ENCODE data around the gene PDE8A.

The PDE8A gene

DNA sequence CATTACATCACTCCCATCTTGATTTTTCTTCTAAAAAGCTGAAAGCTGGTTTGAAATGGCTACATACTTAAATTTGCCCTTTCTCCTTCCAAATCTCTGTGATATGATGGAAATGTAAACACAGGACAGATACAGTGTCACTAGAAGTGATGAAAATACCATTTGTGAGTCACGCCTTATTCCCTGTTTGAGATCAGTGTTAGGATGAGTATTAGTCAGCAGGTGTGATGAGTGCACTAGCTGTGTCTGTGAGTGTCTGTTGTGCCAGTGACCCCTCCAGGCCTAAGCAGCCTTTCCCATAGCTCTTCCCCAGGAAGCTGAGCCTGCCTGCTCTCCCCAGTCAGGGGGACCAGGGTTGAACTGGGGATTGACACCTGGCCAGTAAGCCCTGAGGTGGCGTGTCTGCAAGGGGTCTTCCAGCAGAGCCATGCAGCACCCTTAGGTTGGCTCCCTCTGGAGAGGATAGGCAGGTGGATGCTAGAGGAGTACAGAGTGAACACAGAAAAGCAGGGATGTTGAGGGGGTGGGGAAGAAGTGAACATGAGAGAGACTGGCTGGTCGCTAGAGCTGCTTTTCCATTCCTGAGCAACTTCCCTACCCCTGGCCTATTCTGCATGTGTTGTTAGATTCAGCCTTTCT is 92.0 kb downstream of the PDE8A start:
- no peak for DNase-seq (ENCODE audit: low read depth in 2 of 2)

DNA sequence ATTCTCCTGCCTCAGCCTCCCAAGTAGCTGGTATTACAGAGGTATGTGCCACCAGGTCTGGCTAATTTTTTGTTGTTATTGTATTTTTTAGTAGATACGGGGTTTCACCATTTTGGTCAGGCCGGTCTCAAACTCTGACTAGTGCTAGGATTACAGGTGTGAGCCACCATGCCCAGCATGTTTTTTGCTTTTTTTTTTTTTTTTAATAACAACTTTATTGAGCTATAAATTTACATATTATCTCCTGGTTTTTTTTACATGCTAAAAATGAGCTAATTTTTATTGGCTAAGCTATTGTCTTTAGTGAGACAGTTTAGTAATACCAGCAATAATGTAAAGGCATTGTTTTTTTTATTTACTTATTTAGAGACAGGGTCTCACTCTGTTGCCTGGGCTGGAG is 105.2 kb downstream of the PDE8A start:
- DNase-seq (ENCODE audit: low read depth in 2 of 2) = no peak

DNA sequence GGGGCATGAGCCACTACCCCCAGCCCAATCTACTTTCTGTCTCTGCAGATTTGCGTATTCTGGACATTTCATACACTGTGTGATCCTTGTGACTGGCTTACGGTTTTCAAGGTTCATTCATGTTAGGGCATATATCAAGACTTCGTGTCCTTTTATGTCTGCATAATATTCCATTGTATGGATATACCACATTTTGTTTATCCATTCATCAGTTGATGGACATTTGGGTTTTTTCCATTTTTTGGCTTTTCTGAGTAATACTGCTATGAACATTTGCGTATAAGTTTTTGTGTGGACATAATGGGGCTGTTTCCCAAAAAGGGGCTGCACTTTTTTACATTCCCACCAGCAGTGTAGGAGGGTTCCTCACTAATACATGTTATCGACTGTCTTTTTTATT is 106.6 kb downstream of the PDE8A start:
- no peak for DNase-seq (ENCODE audit: low read depth in 2 of 2)

DNA sequence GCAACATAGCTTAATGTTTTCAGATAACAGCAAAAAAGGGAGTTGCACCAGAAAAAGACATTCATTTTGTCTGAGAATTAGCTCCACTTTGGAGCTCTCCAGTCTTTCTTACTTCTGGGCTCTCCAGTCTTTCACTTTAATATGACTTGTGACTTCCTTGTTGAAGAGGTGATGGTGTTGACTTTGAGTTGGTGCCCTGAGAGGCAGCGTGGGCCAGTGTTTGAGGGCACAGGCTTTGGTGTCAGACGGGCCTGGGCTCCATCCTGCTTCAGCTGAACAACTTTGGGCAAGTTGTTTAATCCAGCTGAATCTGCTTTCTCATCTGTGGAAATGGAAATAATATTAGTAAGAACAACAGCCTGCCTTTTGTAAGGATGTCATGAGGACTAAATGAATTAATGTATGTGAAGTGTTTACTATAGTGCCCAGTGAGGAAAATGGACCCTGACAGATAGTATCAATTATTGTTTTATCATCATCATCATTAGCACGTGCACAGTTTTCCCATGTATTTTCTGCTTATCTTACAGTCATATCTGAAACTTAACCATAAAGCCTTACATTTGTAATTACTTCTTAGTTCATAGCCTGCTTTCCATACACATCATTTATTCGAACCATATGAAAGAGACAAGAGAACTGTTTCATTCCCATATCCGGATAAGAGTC is 108.4 kb downstream of the PDE8A start:
- DNase-seq (ENCODE audit: low read depth in 2 of 2) = no peak

DNA sequence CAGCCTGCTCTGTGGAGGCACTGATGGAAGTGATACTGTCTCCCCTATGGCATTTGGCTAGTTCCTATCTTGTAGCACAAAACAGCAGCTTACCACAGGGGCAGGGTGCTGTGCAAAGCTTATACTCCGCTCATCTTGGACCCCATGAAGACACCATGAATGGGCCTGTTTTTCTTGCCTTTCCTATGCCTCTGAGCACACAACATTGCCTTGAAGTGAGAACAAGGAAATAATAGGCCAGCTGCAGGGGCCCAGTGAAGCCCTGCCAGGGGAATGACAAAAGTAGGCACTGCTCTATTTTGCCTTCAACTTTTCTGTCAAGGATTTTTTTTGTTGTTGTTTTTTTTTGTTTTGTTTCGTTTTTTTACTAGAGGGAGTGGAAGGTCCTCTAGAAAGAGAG is 110.3 kb downstream of the PDE8A start:
- DNase-seq (ENCODE audit: low read depth in 2 of 2) = no peak

DNA sequence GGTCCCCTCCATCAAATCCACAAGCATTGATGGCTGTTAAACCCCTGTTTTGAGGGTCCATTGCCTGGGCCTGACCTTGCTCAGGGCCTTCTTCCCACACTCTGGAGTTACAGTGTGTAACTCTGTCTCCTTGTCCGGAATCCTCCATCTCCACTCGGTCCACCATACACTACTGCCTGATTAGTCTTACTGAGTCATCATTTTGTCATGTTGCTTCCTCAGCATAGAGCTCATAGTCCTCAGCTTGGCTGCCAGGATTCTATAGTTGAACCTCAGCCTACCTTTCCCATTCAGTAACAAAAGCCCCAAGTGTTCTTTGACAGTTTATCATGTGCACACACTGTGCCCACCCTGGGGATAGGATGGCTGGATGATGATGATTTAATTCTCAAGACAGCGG is 113.0 kb downstream of the PDE8A start:
- DNase-seq (ENCODE audit: low read depth in 2 of 2) = no peak

DNA sequence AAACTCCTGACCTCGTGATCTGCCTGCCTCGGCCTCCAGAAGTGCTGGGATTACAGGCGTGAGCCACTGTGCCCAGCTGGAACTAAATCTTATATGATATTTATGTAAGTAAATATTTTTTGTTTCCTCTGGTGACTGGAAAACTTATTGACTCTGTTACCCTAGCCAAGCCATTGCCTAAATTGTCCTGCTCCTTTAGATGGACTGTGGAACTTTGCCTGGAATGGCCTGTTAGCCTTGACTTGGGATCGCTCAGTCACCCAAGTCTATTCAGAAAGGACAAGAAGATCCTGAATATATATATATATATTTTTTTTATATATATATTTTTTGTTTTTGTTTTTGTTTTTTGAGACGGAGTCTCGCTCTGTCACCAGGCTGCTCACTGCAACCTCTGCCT is 113.9 kb downstream of the PDE8A start:
- no peak for DNase-seq (ENCODE audit: low read depth in 2 of 2)

DNA sequence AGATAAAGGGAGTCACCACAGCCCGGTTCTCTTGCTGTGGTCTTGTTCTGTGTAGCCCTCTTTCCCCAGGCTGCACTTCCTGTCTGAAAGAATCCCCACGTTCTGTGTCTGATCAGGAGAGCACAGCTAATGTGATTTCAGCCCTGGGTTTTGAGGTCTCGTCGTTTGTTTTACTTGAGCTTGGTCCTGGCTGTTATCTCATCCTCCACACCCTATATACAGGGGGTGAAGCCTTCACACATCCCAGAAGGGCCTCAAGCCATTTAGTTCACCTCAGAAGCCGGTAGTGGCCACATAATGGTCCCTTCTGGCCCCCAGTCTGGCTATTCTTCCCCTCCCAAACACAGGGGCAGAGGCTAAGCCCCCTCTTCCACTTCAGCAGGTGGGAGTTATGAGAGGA is 115.6 kb downstream of the PDE8A start:
- no peak for DNase-seq (ENCODE audit: low read depth in 2 of 2)

DNA sequence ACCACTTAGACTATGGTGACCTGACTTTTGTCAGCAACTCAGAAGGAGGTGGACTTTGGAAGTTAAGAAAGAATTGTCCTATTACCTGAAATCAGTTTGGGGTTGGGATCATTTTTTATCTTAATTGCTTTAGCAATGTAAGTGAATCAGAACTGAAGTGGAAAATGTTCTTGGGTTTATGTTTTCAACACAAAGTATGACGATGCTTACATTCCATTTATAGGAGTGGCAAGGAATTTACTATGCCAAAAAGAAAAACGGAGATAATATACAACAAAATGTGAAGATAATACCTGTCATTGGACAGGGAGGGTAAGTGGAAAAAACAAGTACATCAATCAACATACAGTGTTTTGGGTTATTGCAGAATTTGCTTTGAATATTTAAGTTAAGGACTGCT is 116.1 kb downstream of the PDE8A start:
- no peak for DNase-seq (ENCODE audit: low read depth in 2 of 2)

DNA sequence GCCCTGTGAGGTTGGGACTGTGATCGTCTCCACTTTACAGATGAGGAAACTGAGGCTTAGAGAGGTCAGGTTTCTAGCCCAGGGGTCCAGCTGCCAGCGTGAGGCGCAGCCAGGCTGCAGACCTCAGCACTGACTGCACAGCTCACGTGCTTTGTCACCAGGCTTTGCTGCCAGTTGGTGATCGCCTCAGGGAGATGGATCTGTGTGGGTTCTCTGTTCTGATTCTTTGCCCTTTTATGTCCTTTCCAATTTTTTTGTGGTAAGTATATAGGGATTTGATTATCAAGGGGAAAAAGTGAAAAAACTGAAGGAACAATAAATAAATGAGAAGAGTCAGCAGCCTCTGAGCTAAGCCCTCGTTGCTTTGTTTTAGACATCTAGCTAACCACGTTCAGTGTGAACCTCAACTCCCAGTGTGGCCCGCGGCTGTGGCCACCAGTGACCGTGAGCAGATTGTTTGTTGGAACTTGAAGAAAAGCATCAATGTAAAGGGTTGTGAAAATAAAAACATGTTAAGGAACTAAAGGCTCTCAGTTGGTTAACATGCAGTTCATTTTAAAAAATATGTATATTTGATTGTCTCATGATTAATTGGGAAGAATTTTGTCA is 117.6 kb downstream of the PDE8A start:
- no peak for DNase-seq (ENCODE audit: low read depth in 2 of 2)

DNA sequence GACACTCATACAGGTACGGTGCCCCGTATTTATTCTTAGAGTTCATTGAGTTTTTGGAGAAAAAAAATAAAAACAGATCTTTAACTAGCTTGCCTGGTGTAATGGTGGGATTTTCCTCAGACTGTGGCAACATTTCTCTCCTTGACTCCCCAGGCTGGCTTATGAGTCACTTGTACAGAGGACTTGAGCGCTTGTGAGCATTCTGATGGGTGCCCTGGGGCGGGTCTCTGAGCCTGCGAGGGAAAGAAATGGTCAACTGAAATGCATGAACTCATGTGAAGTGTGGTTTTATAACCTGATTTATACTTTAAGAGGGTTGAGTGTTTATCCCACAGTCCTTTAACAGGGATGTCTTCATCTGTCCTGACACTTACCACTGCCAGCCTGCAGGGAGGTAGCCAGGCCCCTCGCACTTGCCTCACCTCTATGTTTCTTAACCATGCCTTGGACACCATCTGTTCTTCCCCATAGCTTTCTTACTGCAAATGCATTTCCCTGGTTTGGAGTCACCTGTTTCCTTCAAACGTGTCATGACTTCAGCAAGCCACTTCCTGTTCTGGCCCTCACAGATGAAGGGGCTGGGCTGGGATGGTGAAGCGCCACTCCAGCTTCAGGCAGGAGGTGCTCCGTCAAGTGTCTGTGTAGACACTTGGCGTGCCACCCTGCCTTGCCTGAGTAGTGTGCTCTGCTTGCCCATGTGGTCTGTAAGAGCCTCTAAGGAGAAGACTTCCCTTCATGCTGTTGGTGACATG is 118.7 kb downstream of the PDE8A start:
- DNase-seq (ENCODE audit: low read depth in 2 of 2) = no peak

DNA sequence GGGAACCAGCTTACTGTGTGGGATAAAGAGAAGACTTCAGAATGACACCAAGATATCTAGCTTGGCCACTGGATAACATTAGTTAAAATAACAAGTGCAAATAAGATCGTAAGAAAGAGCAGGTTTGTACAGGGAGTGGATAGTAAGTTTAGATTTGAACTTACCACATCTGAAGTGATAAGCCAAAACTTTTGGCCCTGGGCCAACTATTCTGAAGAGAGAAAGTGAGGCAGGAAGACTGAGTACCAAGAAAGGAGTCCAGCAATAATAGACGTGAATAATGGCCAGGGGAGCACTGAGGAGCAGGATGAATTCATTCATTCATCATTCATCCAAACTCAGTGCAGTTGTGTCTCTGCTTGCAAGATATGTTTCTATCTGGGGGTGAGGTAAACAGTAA is 122.9 kb downstream of the PDE8A start:
- DNase-seq (ENCODE audit: low read depth in 2 of 2) = no peak

DNA sequence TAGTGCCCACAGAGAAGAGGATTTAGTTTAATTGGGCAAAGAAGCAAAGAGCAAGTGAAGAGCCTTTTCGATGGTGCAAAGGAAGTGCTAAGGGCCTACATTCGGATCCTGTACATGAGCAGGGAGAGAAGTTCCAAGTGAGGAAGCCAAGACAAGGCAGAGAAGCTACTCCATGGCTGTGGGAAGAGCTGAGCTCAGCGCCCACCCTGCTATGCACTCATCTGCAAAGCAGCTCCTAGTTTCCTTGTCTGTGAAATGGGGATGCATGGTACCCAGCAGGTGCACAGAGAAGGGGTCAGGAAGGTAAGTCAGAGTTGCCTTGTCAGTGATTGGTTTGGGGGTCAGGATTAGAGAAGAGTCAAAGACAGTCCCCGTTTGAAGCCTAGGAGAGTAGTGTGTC is 126.5 kb downstream of the PDE8A start:
- no peak for DNase-seq (ENCODE audit: low read depth in 2 of 2)

DNA sequence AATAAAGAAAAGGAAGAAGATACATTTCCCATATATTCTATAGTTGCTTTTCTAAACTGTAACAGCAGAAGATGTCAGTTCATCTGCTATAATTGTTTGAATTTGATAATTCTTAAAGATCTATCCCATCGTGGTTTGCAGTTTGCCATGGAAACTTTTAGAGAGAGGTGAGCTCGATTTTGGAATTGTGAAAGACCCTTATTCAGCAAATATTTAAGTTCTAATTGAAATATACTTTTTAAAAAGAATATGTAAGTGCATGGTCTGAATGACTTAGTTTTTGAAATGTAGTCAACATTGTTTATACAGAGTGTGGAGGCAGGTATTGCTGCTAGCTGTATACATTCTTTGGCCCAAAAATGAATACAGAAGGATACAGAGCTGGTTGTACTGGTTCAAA is 127.7 kb downstream of the PDE8A start:
- DNase-seq (ENCODE audit: low read depth in 2 of 2) = no peak

DNA sequence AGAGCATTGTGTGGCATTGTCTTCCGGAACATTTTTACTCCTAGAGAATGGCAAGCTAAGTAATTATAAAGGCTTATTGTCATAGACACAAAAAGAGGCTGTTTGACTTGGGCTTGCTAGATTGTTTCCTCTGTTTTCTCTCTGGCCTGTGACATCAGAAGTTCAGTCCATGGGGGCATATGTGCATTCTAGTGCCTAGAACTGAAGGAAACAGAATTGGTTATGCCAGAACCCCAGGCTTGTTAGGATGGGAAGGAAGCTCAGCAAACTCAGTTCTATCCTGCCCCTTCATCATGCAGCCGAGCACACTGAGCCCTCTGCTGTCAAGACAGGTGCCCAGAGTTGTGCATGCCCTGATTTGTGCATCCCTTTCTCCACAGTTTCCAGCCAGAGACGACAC is 131.3 kb downstream of the PDE8A start:
- no peak for DNase-seq (ENCODE audit: low read depth in 2 of 2)

DNA sequence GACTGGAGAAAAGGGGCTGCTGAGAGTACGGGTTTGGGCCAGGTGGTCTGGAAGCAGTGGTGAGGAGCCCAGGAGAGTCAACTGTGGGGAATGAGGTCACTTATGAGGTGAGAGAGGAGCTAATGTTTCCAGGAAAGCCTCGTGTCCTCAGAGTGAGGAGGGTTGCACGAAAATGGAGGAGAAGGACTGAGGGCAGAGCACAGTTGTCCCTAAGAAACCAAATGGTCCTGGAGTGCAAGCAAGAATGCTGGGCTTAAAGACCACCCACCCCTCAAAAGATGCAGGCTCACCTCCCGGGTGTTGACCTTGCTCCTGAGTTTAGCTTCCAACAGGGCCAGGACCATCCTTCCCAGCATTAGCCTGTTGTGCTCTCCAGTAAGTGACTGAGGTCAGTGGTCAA is 133.2 kb downstream of the PDE8A start:
- DNase-seq (ENCODE audit: low read depth in 2 of 2) = no peak

DNA sequence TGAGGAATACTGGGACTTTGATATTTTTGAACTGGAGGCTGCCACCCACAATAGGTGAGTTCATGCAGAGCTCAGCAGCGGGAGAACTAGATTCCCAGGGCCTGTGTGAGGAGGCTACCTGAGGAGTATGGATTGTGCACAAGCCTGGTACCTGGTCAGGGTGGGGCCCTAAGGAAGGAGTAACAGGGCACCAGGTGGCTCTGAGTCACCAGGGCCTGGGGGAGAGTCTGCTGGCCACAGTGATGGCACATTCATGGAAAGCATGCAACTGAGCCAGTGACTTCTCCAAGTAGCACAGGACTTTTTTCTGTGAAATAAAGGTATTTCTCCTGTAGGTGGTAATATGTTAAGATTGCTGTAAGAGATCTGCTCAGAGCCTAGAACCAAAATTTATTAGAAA is 134.4 kb downstream of the PDE8A start:
- no peak for DNase-seq (ENCODE audit: low read depth in 2 of 2)

DNA sequence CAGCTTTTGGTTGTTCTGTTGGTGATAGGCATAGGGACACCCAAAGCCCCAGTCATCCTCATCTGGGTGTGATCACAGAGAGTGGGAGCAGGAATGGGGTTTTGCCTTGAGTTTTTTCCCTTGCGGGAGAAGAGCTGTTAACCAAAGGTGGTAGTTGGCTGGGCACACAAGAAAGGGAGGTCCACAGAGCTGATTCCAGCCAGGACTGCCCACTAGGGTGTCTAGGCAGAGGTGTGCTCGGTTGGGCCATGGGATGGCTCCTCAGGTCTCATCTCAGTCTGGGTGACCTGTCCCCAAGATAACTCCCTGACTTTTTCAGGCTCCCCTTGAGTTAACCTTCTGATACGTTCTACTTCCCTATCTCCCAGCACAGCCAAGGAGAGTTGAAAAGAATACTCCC is 134.8 kb downstream of the PDE8A start:
- DNase-seq (ENCODE audit: low read depth in 2 of 2) = no peak

DNA sequence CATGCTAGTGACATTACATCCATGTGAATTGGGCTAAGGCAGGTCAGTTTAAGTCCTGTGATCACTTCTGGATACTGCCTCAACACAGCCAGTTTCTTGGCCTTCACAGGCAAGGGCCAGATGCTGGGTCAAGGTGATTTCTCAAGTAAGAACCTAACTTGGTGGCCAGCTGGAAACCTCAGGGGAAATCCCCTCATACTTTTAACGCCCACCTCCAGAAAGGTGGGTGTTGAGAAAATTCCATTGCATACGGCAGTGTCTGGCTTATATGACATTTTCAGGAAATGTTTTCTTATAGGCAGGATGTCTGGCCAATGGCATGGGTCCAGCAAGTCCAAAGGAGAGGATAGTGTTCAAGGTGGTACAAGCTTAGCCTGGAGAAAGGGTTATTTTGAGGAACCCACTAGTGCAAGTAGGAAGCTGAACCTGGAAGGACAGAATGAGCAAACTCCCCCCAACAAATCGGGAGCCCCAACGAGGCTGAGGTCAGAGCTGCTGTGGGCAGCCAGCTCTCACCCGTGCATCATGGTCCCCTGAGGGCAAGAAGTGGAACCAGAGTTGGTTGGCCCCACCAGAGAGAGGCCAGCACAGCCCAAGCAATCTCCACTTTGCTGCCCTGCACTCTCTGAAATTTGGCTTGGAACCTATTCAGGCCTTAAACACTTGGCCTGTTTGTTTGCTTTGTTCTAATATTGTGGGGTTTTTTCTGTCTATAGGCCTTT is 135.4 kb downstream of the PDE8A start:
- peak in 1 of 2 donors; percentile 1 for DNase-seq (ENCODE audit: low read depth in 2 of 2)

DNA sequence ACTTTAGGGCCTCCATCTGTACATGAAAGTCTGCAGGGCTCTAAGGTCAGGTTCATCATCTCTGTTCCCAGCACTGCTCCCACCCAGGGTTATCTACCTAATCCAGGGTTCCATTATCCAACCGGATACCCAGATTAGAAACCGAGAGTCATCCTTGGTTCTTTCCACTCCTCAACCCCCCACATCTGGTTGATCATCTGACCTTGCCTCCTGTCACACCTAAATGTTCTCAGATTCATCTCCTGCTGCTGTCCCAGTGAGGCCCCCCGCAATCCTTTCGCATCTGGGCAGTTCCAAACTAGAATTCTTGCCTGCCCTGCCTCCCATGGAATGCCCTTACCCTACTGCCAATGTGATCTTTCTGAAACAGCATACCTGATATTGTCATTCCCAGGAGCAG is 136.5 kb downstream of the PDE8A start:
- no peak for DNase-seq (ENCODE audit: low read depth in 2 of 2)

DNA sequence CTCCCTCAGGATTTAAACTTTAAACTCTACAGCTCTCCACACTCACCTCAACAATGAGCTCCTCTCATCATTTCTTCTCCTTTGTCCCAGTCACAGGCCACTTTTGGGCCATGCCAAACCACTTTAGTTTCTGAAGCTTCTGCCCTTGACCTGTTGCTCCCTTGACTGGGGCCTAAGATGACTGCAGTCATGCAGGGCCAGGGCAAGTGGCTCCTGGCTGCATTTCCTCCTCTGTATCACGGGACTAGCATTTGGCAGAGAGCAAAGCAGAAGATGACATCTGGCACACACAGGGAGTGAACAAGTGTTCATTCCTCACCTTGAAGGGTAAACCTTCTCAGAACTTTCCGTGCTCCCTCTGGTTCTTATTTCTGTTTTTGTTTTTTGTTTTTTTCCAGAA is 136.9 kb downstream of the PDE8A start:
- DNase-seq (ENCODE audit: low read depth in 2 of 2) = no peak

All from stimulated activated CD4-positive, alpha-beta T cell treated with anti-CD3 and anti-CD28 coated beads, Interleukin-1b, Interleukin-23, amount 100 ng/mL, for 4 hours (primary cell).